Gastrocnemius medialis (tissue), 4 donors: ENCODE data around the gene GALNT9. TPM values are rescaled to one million over a fixed set of nuclear protein-coding genes. Genes with fewer than 3 reads are reported as not detected.

Experiments used
- ATAC-seq, 2 donors: fragments of 150-250 bp; one replicate each; pipeline ENCODE4 v1.9.1; 2016
- DNase-seq, 2 donors: peaks; one replicate each; pipeline ENCODE4 v3.0.0-alpha.2; 2019
- H3K27ac ChIP-seq, 4 donors: fragments of 200-600 bp; sonication (generic); 1 replicate in 1 of 4; 2 replicates in 3 of 4; pipeline ENCODE4 v1.5.1; 2016 to 2018; ENCODE audit warnings: mild to moderate bottlenecking in 2 of 4, moderate library complexity in 1 of 4
- H3K27me3 ChIP-seq, 3 donors: fragments of 200-600 bp; sonication (generic) in 2 of 3; 1 replicate in 1 of 3; 2 replicates in 2 of 3; pipeline versions ENCODE4 v1.5.1 to v1.6.0; 2016 to 2019; ENCODE audit warnings: mild to moderate bottlenecking in 1 of 3, moderate library complexity in 1 of 3
- H3K36me3 ChIP-seq, 2 donors: fragments of 200-600 bp; sonication (generic) in 1 of 2; one replicate each; pipeline ENCODE4 v1.5.1; 2017 to 2018
- H3K4me1 ChIP-seq, 2 donors: fragments of 200-600 bp; sonication (generic) in 1 of 2; one replicate each; pipeline ENCODE4 v1.5.1; 2016 to 2017; ENCODE audit warnings: mild to moderate bottlenecking in 2 of 2
- H3K4me3 ChIP-seq, 4 donors: fragments of 200-600 bp; sonication (generic) in 3 of 4; 1 replicate in 1 of 4; 2 replicates in 3 of 4; pipeline ENCODE4 v1.5.1; 2016 to 2019; ENCODE audit warnings: mild to moderate bottlenecking in 2 of 4
- H3K9me3 ChIP-seq, 3 donors: fragments of 200-600 bp; sonication (generic) in 2 of 3; 1 replicate in 1 of 3; 2 replicates in 2 of 3; pipeline ENCODE4 v1.5.1; 2016 to 2019
- POLR2A ChIP-seq, 2 donors: fragments of 450-650 bp; IDR thresholded peaks; one replicate each; pipeline ENCODE4 v1.6.1; 2017; ENCODE audit warnings: antibody characterized with exemption in 2 of 2, mild to moderate bottlenecking in 2 of 2, moderate library complexity in 2 of 2
- in situ Hi-C, 4 donors: fragments of 200-750 bp; cut with MboI; loops; one replicate each; pipeline versions ENCODE4 v1.15.0 to v1.8.0; 2017; ENCODE audit warnings: low sequenced_read_pairs in 4 of 4
- intact Hi-C: fragments of 100-400 bp; cut with DNase I; formaldehyde crosslinking; loops from one replicate; pipeline ENCODE4 v1.15.1; 2023; ENCODE audit warnings: low total_unique reads
- total RNA-seq, 4 donors: library from RNA; depleted of rRNA; stranded (reverse); fragments of >200 nt; gene quantifications; one replicate each; pipeline versions ENCODE4 v1.1.0 to v1.2.3, GENCODE V29; 2016
- TF ChIP-seq, protein P1 (sequence below), 5 experiments: fragments of 450-650 bp in 3 of 5; fragments of 200-600 bp in 2 of 5; sonication (generic) in 2 of 5; IDR thresholded peaks in 4 of 5; conservative IDR thresholded peaks in 1 of 5; 1 replicate in 4 of 5; 2 replicates in 1 of 5; pipeline ENCODE4 v1.5.1; 2016 to 2019; ENCODE audit warnings: antibody characterized with exemption in 5 of 5, mild to moderate bottlenecking in 3 of 5, moderate library complexity in 3 of 5

GALNT9 gene
- total RNA-seq, 4 donors from 2014 or later = not detected

DNA sequence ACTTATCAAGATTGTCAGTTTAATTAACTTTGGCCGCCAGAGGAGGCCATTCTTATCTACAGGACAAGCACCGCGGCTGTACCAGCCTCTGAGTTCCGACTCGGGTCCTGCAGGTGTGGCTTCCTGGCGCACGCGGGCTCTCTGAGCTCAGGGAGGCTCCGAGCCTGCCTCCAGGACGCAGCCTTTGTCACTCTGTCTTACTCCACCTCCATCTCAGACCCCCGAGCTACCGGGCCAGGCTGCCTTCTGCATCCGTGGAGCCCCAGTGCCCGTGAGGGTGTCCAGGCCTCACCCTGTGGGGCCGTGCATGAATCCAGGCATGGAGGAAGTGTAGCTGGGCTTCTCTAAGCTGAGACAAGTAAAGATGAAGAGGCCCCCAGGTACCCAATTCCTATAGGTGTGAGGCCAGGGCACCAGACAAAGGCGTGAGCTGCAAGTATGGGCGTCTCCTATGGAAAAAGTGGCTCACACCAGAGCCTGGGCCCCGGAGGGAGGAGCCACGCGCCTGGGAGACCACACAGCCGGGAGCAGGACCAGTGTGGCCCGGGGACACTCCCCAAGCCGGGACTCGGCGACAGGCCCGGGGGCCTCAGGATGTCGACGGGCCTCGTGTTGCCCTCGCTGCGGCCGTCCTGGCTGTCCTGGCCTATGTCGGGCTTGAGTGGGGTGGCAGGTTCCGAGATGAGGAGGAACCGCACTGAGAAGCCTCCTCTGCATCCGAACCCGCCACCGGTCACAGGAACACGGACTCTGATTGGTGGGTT, 142.3 kb downstream of the GALNT9 start:
- intact Hi-C loops (no loop called here), in situ Hi-C loops (no loop called here)
- H3K9me3 ChIP-seq = no peaks in the 10 kb centered on the region
- DNase-seq (no peak), ATAC-seq (no peak)
- peaks cover 0 to 50% (median 43%) of the 10 kb centered on the region in 3 donors for H3K27me3 ChIP-seq
- H3K4me1 ChIP-seq = peaks cover 0 to 7% of the 10 kb centered on the region in 2 donors
- TF ChIP-seq, protein P1, sequence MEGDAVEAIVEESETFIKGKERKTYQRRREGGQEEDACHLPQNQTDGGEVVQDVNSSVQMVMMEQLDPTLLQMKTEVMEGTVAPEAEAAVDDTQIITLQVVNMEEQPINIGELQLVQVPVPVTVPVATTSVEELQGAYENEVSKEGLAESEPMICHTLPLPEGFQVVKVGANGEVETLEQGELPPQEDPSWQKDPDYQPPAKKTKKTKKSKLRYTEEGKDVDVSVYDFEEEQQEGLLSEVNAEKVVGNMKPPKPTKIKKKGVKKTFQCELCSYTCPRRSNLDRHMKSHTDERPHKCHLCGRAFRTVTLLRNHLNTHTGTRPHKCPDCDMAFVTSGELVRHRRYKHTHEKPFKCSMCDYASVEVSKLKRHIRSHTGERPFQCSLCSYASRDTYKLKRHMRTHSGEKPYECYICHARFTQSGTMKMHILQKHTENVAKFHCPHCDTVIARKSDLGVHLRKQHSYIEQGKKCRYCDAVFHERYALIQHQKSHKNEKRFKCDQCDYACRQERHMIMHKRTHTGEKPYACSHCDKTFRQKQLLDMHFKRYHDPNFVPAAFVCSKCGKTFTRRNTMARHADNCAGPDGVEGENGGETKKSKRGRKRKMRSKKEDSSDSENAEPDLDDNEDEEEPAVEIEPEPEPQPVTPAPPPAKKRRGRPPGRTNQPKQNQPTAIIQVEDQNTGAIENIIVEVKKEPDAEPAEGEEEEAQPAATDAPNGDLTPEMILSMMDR (IDR thresholded peaks at IDR 0.05 in 4 of 5, conservative IDR thresholded peaks at IDR 0.05 in 1 of 5) = no peak
- TF ChIP-seq POLR2A (IDR thresholded peaks at IDR 0.05) = no peak
- H3K4me3 ChIP-seq = no peak overlapping the region
- no peaks in the 10 kb centered on the region for H3K36me3 ChIP-seq
- H3K27ac ChIP-seq = no peak overlapping the region

DNA sequence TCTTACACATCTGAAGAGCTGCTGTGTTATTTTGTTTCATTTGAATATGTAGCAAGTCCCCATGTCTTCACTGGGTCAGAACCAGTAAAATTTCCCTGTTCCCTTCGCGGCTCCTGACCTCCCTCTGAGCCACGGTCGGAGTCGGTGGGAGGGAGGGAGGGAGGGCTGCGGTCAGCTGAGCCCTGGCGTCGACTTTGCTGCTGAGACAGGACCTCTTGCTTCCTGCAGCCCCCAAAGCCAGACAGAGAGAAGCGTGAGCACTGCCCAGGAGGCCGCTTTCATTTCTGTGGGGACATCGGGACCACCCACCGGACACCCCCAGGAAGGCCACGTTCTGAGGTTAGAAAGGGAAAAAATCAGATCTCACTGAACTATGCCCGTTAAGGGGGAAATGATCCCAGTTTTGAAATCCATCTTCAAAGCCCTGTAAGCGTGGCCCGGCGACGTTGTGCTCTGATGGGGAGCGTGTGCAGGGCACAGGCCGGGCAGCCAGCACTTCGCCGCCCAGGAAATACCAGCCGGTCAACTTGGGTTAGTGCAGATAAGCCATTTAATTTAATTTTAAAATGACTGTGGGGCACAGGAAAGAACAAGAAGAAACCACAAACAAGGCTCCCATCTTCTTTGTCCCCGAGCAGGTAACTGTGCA, 143.1 kb downstream of the GALNT9 start:
- DNase-seq (no peak), ATAC-seq (no peak)
- Histone ChIP-seq H3K27me3 (peaks cover 0 to 50% (median 43%) of the 10 kb centered on the region in 3 donors), H3K36me3 (no peaks in the 10 kb centered on the region), H3K9me3 (no peaks in the 10 kb centered on the region), H3K27ac (no peak overlapping the region), H3K4me3 (no peak overlapping the region), H3K4me1 (peaks cover 0 to 7% of the 10 kb centered on the region in 2 donors)
- in situ Hi-C loops (no loop called here), intact Hi-C loops (no loop called here)
- TF ChIP-seq, protein P1 (IDR thresholded peaks at IDR 0.05 in 4 of 5, conservative IDR thresholded peaks at IDR 0.05 in 1 of 5) = no peak
- no peak for TF ChIP-seq POLR2A (IDR thresholded peaks at IDR 0.05)

DNA sequence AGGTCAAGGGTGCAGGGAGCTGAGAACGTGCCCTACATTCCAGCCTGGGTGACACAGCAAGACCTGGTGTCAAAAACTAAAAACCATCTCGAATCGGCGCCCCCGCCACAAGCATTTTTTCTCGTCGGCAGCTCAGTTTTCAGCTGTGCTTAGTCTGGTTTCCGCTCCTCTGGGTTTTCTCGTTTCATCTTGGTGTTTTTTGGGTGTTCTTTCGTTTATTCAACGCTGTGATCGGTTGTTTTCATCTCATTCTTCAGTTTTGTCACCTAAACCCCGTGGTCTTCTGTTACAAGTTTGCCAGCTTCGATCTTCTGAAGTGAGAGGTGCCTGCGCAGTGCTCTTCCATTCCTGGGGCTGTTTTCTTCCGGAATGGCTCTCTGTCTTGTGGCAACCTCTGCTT, 143.7 kb downstream of the GALNT9 start:
- Histone ChIP-seq H3K27ac (no peak overlapping the region), H3K4me1 (peaks cover 0 to 7% of the 10 kb centered on the region in 2 donors), H3K9me3 (no peaks in the 10 kb centered on the region), H3K4me3 (no peak overlapping the region), H3K27me3 (peaks cover 0 to 49% (median 43%) of the 10 kb centered on the region in 3 donors), H3K36me3 (no peaks in the 10 kb centered on the region)
- no peak for DNase-seq
- in situ Hi-C loops (no loop called here), intact Hi-C loops (no loop called here)
- TF ChIP-seq POLR2A (IDR thresholded peaks at IDR 0.05) = no peak
- TF ChIP-seq, protein P1 (IDR thresholded peaks at IDR 0.05 in 4 of 5, conservative IDR thresholded peaks at IDR 0.05 in 1 of 5) = no peak
- no peak for ATAC-seq

DNA sequence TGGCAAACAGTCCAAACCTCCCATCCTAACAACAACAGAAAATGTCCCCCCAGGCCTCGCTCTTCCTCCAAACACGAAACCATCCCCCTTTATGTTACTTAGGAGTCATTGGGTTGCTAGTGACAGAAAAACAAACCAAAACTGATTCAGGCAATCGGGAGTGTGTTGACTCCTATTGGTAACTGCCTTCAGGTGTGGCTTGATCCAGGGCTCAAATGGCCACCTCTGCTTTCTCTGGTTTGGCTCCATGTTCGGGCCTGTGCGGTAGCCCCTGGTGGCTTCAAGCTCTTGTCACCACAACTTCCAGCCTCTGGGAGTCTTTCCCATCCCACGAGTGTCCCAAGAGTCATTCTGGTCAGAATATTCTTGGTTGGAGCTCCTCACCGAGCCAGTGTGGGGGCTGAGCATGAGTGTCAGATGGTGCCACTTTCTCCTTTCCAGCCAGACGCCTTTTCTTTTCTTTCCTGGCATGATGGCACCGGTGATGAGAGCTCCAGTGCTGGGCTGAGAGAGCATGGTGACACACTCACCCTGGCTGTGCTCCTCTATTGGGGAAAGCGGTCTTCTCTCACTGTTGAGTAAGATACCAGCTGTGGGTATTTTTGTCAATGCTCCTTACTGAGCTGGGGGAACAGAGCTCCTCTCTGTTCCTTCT, 146.6 kb downstream of the GALNT9 start:
- no peaks in the 10 kb centered on the region for H3K9me3 ChIP-seq
- H3K4me3 ChIP-seq = no peak overlapping the region
- no peaks in the 10 kb centered on the region for H3K36me3 ChIP-seq
- TF ChIP-seq, protein P1 (IDR thresholded peaks at IDR 0.05 in 4 of 5, conservative IDR thresholded peaks at IDR 0.05 in 1 of 5) = no peak
- no peak for TF ChIP-seq POLR2A (IDR thresholded peaks at IDR 0.05)
- H3K27me3 ChIP-seq = peaks cover 0 to 31% (median 30%) of the 10 kb centered on the region in 3 donors
- intact Hi-C loops = no loop called here
- in situ Hi-C loops = no loop called here
- peaks cover 5 to 7% of the 10 kb centered on the region in 2 donors for H3K4me1 ChIP-seq
- H3K27ac ChIP-seq = no peak overlapping the region
- no peak for ATAC-seq
- no peak for DNase-seq
